Neural crest cell (in vitro differentiated cells): ENCODE results near the gene HMCN2. TPM values are rescaled to one million over a fixed set of nuclear protein-coding genes. Genes with fewer than 3 reads are reported as not detected.

Source experiments
- DNase-seq: peaks from one replicate; pipeline ENCODE4 v3.0.0; 2021; ENCODE audit warnings: low read depth, mixed read lengths, low spot score
- H3K27ac Mint-ChIP-seq: one replicate; pipeline ENCODE4 v1.8.0; 2021; ENCODE audit warnings: mild to moderate bottlenecking, mixed read lengths; ENCODE audit not compliant: unreplicated experiment
- H3K27me3 Mint-ChIP-seq: 2 replicates; pipeline ENCODE4 v1.8.0; 2021; ENCODE audit warnings: low read depth, mild to moderate bottlenecking, mixed read lengths
- H3K36me3 Mint-ChIP-seq: 2 replicates; pipeline ENCODE4 v1.8.0; 2021; ENCODE audit warnings: low read depth, mild to moderate bottlenecking, mixed read lengths
- H3K4me1 Mint-ChIP-seq: 2 replicates; pipeline ENCODE4 v1.8.0; 2021; ENCODE audit warnings: mixed read lengths
- H3K4me3 Mint-ChIP-seq: one replicate; pipeline ENCODE4 v1.8.0; 2021; ENCODE audit warnings: mild to moderate bottlenecking, mixed read lengths
- H3K9me3 Mint-ChIP-seq: 2 replicates; pipeline ENCODE4 v1.8.0; 2021; ENCODE audit warnings: mixed read lengths
- total RNA-seq: library from RNA; stranded (reverse); gene quantifications from 2 replicates; pipeline ENCODE4 v1.2.1, GENCODE V29; 2021
- TF ChIP-seq, protein P1 (sequence below): fragments of 200-600 bp; sonication (generic); conservative IDR thresholded peaks from 2 replicates; pipeline ENCODE4 v1.5.0; 2021; ENCODE audit warnings: antibody characterized with exemption, mild to moderate bottlenecking

HMCN2 gene
- total RNA-seq, 1 donor from 2014 or later = not detected

DNA sequence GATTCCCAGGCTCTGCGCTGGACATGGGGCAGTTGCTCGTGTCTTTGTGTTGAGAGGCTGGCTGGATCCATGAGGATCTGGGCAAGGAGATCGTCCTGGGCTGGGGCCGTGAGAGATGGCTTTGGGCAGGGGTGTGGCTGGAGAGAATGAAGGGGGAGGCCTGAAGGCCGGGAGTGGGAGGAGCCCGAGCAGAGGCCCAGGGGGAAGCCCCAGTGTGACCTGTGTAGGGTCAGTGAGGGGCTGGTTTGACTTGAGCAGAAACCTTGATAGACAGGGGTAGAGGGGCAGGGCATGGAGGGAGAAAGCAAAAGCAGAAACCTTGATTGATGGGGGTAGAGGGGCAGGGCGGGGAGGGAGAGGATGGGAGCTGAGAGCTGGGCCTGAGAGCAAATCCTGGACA is 124.8 kb downstream of the HMCN2 start:
- TF ChIP-seq, protein P1, sequence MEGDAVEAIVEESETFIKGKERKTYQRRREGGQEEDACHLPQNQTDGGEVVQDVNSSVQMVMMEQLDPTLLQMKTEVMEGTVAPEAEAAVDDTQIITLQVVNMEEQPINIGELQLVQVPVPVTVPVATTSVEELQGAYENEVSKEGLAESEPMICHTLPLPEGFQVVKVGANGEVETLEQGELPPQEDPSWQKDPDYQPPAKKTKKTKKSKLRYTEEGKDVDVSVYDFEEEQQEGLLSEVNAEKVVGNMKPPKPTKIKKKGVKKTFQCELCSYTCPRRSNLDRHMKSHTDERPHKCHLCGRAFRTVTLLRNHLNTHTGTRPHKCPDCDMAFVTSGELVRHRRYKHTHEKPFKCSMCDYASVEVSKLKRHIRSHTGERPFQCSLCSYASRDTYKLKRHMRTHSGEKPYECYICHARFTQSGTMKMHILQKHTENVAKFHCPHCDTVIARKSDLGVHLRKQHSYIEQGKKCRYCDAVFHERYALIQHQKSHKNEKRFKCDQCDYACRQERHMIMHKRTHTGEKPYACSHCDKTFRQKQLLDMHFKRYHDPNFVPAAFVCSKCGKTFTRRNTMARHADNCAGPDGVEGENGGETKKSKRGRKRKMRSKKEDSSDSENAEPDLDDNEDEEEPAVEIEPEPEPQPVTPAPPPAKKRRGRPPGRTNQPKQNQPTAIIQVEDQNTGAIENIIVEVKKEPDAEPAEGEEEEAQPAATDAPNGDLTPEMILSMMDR = no peak
- DNase-seq = no peak
- Mint-ChIP-seq H3K9me3 (no peaks in the 10 kb centered on the region), H3K36me3 (no peaks in the 10 kb centered on the region), H3K4me3 (no peak overlapping the region), H3K4me1 (peaks cover 10% of the 10 kb centered on the region), H3K27me3 (no peaks in the 10 kb centered on the region), H3K27ac (no peak overlapping the region)

DNA sequence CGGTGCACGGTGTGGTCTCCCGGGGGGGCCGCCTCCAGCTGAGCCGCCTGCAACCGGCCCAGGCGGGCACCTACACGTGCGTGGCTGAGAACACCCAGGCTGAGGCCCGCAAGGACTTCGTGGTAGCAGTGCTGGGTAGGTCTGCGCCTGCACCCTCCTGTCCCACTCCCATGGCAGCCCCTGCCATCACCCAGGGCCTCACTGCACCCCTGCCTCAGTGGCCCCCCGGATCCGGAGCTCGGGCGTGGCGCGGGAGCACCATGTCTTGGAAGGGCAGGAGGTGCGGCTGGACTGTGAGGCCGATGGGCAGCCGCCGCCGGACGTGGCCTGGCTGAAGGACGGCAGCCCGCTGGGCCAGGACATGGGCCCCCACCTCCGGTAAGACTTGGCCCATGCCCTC is 125.4 kb downstream of the HMCN2 start:
- Mint-ChIP-seq H3K4me1 (peaks cover 10% of the 10 kb centered on the region), H3K27ac (no peak overlapping the region), H3K9me3 (no peaks in the 10 kb centered on the region), H3K4me3 (no peak overlapping the region), H3K27me3 (no peaks in the 10 kb centered on the region), H3K36me3 (no peaks in the 10 kb centered on the region)
- TF ChIP-seq, protein P1 = no peak
- no peak for DNase-seq

DNA sequence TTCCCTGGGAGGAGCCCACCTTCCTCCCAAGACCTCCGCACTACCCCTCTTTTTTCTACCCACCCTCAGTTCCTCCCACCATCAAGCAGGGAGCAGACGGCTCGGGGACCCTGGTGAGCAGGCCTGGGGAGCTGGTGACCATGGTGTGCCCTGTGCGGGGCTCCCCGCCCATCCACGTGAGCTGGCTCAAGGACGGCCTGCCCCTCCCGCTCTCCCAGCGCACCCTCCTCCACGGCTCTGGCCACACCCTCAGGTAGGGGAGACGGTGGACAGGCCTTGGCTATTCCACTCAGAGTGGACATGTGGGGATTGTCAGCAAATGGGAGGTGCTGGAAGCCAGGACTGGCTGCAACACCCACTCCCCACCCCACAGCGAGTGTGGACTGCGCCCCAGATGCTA is 126.3 kb downstream of the HMCN2 start:
- no peaks in the 10 kb centered on the region for H3K9me3 Mint-ChIP-seq
- no peak for DNase-seq
- peaks cover 10% of the 10 kb centered on the region for H3K4me1 Mint-ChIP-seq
- H3K27me3 Mint-ChIP-seq = no peaks in the 10 kb centered on the region
- H3K36me3 Mint-ChIP-seq = no peaks in the 10 kb centered on the region
- TF ChIP-seq, protein P1 = no peak
- H3K27ac Mint-ChIP-seq = no peak overlapping the region
- H3K4me3 Mint-ChIP-seq = no peak overlapping the region

DNA sequence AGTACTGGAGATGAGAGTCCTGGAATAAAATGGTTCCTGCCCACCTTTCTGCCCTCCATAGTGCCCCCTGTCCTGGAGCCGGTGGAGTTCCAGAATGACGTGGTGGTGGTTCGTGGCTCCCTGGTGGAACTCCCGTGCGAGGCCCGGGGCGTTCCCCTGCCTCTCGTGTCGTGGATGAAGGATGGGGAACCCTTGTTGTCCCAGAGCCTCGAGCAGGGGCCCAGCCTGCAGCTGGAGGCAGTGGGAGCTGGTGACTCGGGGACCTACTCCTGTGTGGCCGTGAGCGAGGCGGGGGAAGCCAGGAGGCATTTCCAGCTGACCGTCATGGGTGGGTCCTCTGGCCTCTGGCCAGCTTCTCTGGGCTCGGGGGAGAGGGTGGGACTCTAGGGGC is 128.1 kb downstream of the HMCN2 start:
- no peak for DNase-seq
- Mint-ChIP-seq H3K4me3 (no peak overlapping the region), H3K27ac (no peak overlapping the region), H3K36me3 (no peaks in the 10 kb centered on the region), H3K4me1 (peaks cover 10% of the 10 kb centered on the region), H3K9me3 (no peaks in the 10 kb centered on the region), H3K27me3 (no peaks in the 10 kb centered on the region)
- TF ChIP-seq, protein P1 = no peak

DNA sequence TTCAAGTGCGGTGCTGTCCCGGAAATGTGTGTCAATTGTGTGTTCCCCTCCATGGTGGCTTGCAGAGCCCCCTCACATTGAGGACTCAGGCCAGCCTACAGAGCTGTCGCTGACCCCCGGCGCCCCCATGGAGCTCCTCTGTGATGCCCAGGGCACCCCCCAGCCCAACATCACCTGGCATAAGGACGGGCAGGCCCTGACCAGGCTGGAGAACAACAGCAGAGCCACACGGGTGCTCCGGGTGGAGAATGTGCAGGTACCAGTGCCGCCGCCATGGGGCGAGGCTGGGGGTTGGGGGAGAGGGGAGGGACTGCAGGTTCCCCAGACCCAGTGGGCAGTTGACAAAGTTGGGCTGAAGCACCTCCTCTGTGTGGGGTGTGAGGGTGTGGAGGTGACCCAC is 128.8 kb downstream of the HMCN2 start:
- no peak for DNase-seq
- Mint-ChIP-seq H3K36me3 (no peaks in the 10 kb centered on the region), H3K27me3 (no peaks in the 10 kb centered on the region), H3K9me3 (no peaks in the 10 kb centered on the region), H3K4me1 (peaks cover 10% of the 10 kb centered on the region), H3K4me3 (no peak overlapping the region), H3K27ac (no peak overlapping the region)
- TF ChIP-seq, protein P1 = no peak
